GM21737 (cell line): Measurements from ENCODE around the gene FOXP4.

Source experiments
- ATAC-seq: cut with Tn5 transposase; IDR thresholded peaks from one replicate; pipeline ENCODE4 v1.9.1; 2021; ENCODE audit warnings: mild to moderate bottlenecking, moderate library complexity; ENCODE audit not compliant: unreplicated experiment

Gene FOXP4

GRCh38 chr6:41580690-41581089 lies 34.5 kb downstream of the FOXP4 start:
- no peak for ATAC-seq

GRCh38 chr6:41581381-41581991 lies 35.3 kb downstream of the FOXP4 start:
- no peak for ATAC-seq

GRCh38 chr6:41582540-41582939 lies 36.4 kb downstream of the FOXP4 start:
- ATAC-seq: no peak

- ATAC-seq: no peak
These were observed 37.4 kb downstream of the FOXP4 start for GRCh38 chr6:41583565-41583964.

GRCh38 chr6:41584205-41584604 lies 38.0 kb downstream of the FOXP4 start:
- ATAC-seq: no peak

- ATAC-seq: no peak
These were observed 38.6 kb downstream of the FOXP4 start for GRCh38 chr6:41584668-41585205.

GRCh38 chr6:41585605-41586004 lies 39.4 kb downstream of the FOXP4 start:
- no peak for ATAC-seq

GRCh38 chr6:41586252-41587007 lies 40.2 kb downstream of the FOXP4 start:
- ATAC-seq: no peak

GRCh38 chr6:41587131-41587879 lies 41.1 kb downstream of the FOXP4 start:
- ATAC-seq: no peak

GRCh38 chr6:41588111-41588510 lies 41.9 kb downstream of the FOXP4 start:
- ATAC-seq: no peak

- no peak for ATAC-seq
These were observed 43.0 kb downstream of the FOXP4 start for GRCh38 chr6:41589223-41589622.

- no peak for ATAC-seq
These were observed 43.7 kb downstream of the FOXP4 start for GRCh38 chr6:41589636-41590622.

GRCh38 chr6:41591122-41591521 lies 44.9 kb downstream of the FOXP4 start:
- no peak for ATAC-seq

GRCh38 chr6:41591859-41592502 lies 45.8 kb downstream of the FOXP4 start:
- no peak for ATAC-seq

GRCh38 chr6:41593406-41593805 lies 47.2 kb downstream of the FOXP4 start:
- ATAC-seq: no peak

GRCh38 chr6:41593839-41594238 lies 47.7 kb downstream of the FOXP4 start:
- ATAC-seq: no peak

GRCh38 chr6:41594326-41594725 lies 48.1 kb downstream of the FOXP4 start:
- ATAC-seq: no peak

- no peak for ATAC-seq
These were observed 48.6 kb downstream of the FOXP4 start for GRCh38 chr6:41594766-41595165.

- ATAC-seq: no peak
These were observed 49.0 kb downstream of the FOXP4 start for GRCh38 chr6:41595166-41595565.

GRCh38 chr6:41596096-41596685 lies 50.0 kb downstream of the FOXP4 start:
- no peak for ATAC-seq
